Skin epidermis (tissue), 12 donors: Measurements from ENCODE around the gene BTBD6.

ENCODE experiments used
- H3K27ac ChIP-seq, 21 experiments: fragments of 200-600 bp; sonication (generic) in 11 of 21; one replicate each; pipeline ENCODE4 v1.5.0; 2020; ENCODE audit warnings: mild to moderate bottlenecking in 3 of 21, inconsistent platforms in 2 of 21, moderate library complexity in 2 of 21
- H3K4me3 ChIP-seq, 7 experiments: fragments of 200-600 bp; sonication (generic) in 2 of 7; one replicate each; pipeline ENCODE4 v1.5.0; 2020; ENCODE audit warnings: inconsistent platforms in 2 of 7, mild to moderate bottlenecking in 2 of 7, moderate library complexity in 1 of 7

BTBD6 gene

GRCh38 chr14:105248368-105249181 is at the start of gene BTBD6:
BTBD6 (plus strand) TSS chr14:105248533; CDS start chr14:105248712, 179 bp downstream.
- Histone ChIP-seq H3K4me3 (peak within 1 kb of the TSS; percentile 37 to 60 (median 54)), H3K27ac (peak within 1 kb of the TSS; percentile 63 to 97 (median 86))

DNA sequence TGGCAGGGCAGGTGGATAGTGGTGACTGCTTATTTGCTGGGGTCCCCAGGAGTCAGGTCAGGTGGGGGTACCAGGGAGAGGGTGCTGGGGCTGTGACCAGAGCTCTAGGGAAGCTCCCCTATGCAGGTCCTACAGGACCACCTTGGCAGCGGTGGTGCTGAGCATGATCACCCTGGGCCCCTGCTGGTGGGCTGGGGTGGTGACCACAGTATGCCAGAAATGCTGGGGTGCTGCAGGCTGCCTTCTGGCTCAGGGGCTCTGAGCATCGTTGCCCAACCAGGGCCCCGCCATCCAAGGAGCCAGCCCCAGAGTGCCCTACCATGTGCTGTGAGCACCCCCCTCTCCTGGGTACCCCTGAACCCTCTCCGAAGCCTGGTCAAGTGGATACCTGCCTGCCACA is 49.7 kb upstream of the BTBD6 start:
- peak overlapping the region in 9 of 21 experiments; percentile 16 to 85 (median 46) for H3K27ac ChIP-seq
- H3K4me3 ChIP-seq = no peak overlapping the region

- Histone ChIP-seq H3K27ac (peak overlapping the region in 7 of 21 experiments; percentile 34 to 85 (median 50)), H3K4me3 (no peak overlapping the region)
Observed at GRCh38 chr14:105199093-105199492, 49.2 kb upstream of the BTBD6 start.

GRCh38 chr14:105200074-105200473 is 48.3 kb upstream of the BTBD6 start:
- Histone ChIP-seq H3K4me3 (no peak overlapping the region), H3K27ac (no peak overlapping the region)

- Histone ChIP-seq H3K4me3 (no peak overlapping the region), H3K27ac (no peak overlapping the region)
Observed at GRCh38 chr14:105200641-105201040, 47.7 kb upstream of the BTBD6 start.

GRCh38 chr14:105201156-105201924 is 47.0 kb upstream of the BTBD6 start:
- Histone ChIP-seq H3K4me3 (no peak overlapping the region), H3K27ac (peak overlapping the region in 9 of 21 experiments; percentile 3 to 70 (median 42))

- H3K27ac ChIP-seq = peak overlapping the region in 8 of 21 experiments; percentile 3 to 70 (median 46)
- no peak overlapping the region for H3K4me3 ChIP-seq
Observed at GRCh38 chr14:105201925-105202513, 46.3 kb upstream of the BTBD6 start.

- no peak overlapping the region for H3K27ac ChIP-seq
Observed at GRCh38 chr14:105203057-105203531, 45.2 kb upstream of the BTBD6 start.

GRCh38 chr14:105203701-105204100 is 44.6 kb upstream of the BTBD6 start:
- no peak overlapping the region for H3K4me3 ChIP-seq
- H3K27ac ChIP-seq = no peak overlapping the region

More at GRCh38 chr14:105203057-105203531, 45.2 kb upstream of the BTBD6 start:
- H3K4me3 ChIP-seq = no peak overlapping the region

GRCh38 chr14:105204206-105204930 is 44.0 kb upstream of the BTBD6 start:
- Histone ChIP-seq H3K27ac (no peak overlapping the region), H3K4me3 (no peak overlapping the region)

- H3K27ac ChIP-seq = peak overlapping the region in 2 of 21 experiments; percentile 17 to 26
- H3K4me3 ChIP-seq = no peak overlapping the region
Observed at GRCh38 chr14:105204931-105205672, 43.2 kb upstream of the BTBD6 start.

DNA sequence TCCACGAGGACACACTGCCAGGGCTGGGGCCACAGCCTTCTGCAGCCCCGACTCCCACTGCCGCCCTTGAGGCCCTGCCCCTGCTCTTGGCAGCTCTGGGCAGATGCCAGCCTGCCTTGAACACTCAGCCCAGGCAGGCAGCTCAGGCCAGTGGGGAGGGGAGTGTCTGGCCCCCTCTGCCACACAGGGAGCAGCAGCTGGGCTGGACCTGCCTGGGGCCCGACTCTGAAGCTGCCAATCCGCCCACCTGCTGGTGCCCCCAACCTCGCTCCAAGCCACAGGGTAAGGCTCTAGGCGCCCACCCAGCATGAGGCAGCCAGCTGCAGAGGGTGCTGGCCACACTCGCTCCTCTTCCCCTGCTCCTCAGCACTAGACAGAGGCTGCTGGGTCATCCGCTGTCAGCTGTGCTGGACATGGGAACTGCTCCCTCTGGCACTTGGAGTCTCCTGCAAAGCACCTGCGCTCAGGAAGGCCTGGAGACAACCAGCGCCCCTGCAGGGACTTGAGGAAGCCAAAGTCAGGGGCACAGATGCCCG is 42.6 kb upstream of the BTBD6 start:
- Histone ChIP-seq H3K4me3 (no peak overlapping the region), H3K27ac (peak overlapping the region in 2 of 21 experiments; percentile 17 to 26)

DNA sequence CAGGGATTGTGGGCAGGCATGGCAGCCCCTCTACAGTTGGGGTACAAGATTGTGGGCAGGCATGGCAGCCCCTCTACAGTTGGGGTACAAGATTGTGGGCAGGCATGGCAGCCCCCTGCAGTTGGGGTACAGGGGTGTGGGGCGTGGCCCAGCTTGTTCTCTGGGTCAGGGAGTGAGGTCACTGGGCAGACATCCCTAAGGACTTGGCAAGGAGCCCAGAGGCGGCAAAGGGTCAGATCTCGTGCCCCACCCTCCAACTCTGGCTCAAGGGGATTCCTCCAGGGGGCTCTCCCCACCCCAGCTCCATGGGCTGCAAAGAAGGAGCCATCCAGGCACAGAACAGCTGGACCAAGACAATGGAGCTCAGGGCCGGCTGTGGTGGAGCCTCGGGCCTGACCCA is 41.5 kb upstream of the BTBD6 start:
- Histone ChIP-seq H3K27ac (no peak overlapping the region), H3K4me3 (no peak overlapping the region)

DNA sequence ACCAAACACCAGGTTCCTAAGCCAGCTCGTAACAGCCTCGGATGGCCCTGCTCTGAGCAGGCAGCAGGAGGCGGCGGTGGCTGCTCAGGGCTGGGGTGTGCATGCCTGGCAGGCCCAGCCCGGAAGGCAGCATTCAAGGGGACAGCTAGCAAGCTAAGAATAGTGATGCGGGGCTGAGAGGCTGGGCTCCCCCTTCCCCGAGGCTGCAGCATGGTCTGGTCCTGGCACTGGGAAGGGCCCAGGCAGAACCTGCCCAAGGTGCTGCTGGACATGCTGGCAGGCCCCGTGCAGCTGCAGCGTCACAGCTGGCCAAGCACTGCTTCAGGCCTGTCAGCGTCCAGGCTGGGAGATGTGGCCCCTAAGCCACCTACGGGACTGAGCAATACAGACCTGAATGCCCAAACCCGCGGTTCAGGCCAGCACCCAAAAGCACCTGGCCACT is 40.9 kb upstream of the BTBD6 start:
- no peak overlapping the region for H3K27ac ChIP-seq
- H3K4me3 ChIP-seq = no peak overlapping the region

DNA sequence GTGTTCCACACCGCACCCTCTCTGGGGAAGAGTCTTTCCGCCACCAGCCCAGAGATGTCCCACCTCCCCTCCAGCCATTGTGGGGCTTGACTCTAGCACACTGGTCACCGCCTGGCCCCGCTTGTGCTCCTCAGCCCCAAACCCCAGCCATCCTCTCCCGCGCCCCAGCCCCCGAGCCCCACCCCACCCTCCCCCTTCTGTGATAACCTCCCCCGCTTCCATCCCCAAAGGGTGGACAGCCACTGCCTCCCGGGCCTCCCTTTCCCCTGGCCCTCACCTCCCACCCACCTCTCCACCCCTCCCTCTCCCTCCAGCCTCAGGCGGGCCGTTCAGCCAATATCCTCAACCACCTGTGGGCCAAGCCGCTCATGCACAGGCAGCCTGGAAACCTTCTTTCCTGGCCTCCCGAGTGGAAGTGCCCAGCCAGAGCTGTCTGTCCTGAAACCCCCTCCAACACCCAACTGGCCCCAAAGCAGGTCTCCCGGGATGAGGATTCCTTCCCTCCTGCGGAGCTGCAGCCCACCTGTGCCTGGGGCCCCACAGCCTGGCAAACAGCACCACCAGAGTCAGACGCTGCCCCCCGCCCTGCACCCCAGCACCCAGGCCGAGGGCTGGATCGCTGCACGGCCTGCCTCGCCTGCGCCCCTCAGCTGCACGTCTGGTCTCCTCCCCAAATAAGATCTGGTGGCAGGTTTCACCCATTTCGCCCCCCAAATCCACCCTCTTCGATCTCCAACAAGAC is 40.2 kb upstream of the BTBD6 start:
- no peak overlapping the region for H3K4me3 ChIP-seq
- no peak overlapping the region for H3K27ac ChIP-seq

DNA sequence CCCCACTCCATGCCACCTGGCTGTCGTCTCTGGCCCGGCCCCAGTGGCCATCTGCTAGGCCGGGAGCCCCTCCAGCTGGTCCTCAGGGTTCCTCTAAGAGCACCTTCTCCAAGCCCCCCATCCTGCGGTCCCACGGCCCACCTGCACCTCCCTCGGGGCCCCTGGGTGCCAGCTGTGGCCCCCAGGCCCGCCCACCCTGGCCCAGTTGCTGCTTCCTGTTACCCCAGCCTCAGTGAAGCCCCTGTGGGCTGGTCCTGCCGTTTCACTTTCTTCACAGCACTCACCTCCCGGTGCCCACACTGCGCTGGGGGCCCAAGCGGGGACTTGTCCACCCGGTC is 39.6 kb upstream of the BTBD6 start:
- no peak overlapping the region for H3K4me3 ChIP-seq
- H3K27ac ChIP-seq = no peak overlapping the region

DNA sequence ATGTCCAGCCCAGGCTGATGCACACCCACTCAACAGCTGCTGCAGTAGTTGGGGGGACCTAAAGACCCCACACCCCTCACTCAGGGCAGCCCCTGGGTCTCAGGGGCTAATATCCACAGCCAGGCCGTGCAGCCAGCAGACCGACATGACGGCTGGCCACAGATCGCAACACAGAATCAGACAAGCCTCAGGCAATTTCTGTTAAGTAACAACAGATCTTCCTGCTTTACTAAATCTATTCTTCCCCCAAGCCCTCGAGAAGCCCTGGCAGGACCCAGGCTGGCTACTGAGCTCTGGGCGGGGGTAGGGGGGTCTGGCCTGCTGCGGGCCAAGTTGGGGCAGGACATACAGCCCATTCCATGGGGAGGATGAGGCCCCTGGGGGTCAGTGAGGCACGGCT is 39.2 kb upstream of the BTBD6 start:
- no peak overlapping the region for H3K27ac ChIP-seq
- no peak overlapping the region for H3K4me3 ChIP-seq

DNA sequence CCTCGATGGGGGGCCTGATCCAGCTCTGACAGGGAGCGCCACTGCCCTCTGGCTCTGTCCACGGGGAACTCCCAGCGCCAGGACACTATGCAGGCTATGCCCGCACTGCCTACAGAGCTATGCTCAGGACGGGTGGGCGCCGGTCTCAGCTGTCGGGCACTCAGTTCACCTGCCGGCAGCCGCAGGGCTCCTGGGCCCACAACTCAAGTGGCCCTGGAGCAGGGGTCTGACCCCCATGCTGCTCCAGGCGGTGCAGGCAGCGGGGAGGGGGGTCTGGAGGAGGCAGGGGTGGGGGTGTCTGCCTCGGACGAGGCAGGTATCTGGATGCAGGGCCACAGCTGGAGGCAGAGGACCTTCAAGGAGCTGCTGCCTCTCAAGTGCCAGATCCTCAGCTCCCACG is 38.7 kb upstream of the BTBD6 start:
- no peak overlapping the region for H3K27ac ChIP-seq
- H3K4me3 ChIP-seq = no peak overlapping the region
